DMS53 treated with DMSO at 0.1 percent for 48 hours (cell line): ENCODE measurements around the gene RBBP7.

Source experiments
- DNase-seq: peaks from one replicate; lab custom pipeline; 2025; ENCODE audit not compliant: unreplicated experiment; lab: John Stamatoyannopoulos, UW

The RBBP7 gene

DNA sequence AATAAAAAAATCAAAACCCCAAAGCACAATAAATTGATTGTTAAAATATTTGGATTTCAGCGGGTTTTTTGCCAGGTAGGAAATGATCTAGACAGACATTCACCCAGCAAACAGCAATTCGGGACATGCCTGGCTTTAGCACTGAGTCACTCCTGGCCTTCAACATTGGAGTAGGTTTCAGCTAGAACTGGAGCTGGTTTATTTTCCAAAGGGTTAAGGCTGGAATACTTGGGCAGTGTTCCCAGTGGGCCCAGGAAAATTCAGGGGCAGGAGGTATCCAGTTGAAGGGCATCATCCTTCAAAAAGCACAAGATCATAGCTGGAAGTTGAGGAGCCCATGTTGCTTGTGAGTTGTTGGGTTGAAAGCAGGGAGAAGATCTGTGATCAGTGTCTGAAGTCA lies 42.9 kb downstream of the RBBP7 start:
- no peak for DNase-seq

DNA sequence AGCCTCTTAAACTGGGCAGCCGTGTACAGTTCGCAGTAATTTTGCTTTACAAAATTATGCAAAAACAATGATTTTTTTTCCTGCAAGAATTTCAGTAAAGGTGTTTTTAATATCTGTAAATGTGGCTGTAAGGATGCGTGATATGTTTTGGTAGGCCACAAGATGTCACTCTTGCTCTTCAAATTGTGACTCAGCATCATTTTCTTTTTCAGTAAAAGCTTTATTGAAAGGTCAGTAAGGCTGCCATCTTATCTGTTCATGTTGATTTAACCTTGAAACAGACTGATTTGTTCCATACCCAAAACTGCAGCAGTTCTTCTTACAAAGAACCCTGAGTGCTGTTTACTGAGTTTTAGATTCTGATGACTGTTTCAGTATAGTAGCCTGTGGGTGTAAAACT lies 44.0 kb downstream of the RBBP7 start:
- peak; percentile 60 for DNase-seq

DNA sequence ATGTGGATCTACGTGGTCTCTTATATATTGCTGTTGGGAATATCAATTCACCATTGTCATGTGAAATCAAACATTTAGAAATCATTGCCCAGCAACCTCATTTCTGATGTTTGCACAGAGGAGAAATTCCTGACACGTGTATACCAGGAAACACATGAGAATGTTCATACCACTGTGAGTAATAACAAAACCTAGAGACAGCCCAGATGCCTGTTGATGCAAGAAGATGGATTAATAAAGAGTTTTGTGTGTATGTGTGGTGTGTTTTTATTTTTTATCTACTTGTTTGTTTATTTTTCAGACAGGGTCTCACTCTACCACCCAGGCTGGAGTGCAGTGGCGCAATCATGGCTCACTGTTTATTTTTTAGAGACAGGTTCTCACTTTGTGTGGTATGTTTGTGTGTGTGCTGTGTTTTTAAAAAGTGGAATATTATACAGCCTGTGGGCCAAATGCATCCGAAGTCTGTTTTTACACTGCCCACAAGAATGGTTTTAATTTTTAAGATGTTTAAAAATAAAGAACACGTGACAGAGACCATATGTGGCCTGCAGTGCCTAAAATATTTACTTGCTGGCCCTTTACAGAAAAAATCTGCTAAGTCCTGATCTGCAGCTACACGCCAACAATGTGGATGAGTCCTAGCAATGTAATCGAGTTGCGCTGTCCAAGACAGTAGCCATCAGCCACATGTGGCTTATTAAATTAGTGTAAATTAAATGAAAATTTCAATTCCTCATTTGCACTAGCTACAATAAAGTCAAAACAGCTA lies 44.7 kb downstream of the RBBP7 start:
- DNase-seq, result no peak

DNA sequence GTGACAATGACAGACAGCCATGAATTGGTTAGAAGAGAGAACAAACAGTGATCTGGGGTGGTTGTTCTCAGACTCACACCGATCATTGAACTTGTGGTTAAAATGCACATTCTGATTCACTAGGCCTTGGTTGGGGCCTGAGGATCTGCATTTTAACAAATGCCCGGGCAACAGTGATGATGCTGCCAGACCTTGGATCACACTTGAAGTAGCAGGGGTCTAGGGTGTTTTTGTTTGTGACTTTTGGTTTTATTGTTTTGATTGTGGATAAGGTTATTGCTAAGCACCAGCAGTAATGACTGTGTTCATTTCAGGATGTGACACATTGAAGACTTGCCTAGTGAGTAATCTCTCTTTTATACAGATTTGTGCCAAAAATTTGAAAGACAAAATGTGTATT lies 47.4 kb downstream of the RBBP7 start:
- no peak for DNase-seq

DNA sequence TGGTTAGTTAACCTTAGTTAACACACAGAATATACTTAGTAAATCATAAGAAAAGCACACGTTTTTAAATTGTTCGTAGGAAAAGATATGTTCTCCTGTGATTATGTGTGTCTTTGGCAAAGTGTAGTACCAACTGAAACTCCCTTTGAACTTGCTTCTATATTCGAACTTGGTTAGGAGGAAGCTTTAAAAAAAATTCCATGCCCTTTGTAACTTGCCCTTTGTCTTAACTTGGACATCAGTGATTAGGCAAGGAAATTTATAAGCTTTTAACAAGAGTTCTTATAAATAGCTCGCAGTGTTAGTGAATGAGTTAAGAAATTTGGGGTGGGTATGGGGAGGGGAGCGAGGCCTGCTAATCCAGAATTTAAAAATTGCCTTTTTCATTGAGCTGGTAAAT lies 50.5 kb downstream of the RBBP7 start:
- no peak for DNase-seq

DNA sequence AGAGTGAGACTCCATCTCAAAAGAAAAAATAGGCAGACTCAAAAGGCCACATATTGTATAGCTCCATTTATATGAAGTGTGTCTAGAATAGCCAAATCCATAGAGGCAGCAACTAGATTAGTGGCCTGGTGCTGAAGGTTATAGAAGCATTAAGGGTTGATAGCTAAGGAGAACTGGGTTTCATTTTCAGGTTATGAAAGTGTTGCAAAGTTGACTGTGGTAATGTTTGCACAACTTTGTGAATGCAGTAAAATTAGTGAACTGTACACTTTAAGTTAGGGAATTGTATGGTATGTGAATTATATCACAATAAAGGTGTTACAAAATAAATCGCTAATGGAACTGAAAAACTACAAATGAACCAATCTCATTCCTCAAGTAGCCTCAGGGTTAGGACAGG lies 55.6 kb downstream of the RBBP7 start:
- DNase-seq, result no peak

DNA sequence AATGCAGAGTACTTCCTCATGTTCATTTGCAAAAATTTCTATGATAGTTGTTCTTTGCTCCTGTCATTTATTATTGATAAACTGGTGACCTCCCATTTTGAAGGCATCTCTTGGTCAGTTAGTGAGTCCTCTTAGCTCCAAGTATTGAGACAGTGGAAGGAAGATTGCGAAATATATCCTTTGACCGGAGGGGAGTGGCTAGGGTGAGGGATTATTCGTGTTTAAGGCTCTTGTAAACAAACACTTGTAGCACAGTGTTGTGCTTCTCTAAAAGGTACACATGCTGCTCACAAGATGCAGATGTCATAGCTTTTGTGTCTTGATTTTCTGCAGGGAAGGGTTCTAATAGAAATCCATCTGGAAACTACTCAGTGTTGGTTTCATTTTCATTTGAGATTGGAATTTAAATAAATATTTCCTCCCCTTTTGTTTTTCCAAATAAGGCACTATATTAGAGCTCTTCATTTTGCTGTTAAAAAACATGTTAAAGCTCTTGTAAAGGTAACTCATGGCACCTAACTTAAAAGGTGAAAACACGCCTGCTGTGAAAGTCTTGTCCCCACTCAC lies 62.1 kb downstream of the RBBP7 start:
- DNase-seq, result no peak

DNA sequence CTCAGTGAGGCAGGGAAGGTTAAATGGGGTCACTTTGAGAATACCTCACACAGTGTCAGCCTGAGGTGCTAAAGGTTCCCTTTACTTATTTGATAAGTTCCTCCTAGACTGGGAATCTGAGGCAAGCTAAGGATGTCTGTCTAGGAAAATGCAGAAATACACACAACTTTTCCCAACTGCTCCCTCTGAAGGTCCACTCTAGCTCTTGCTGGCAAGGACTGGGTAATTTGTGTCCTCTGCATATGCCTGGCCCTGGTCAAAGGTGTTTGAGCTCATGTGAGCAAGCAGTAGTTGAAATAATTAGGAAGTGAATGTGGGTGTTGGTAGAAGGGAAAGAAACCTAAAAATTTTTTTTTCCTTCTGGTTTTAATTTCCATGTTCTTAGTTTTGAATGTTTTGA lies 62.6 kb downstream of the RBBP7 start:
- no peak for DNase-seq

DNA sequence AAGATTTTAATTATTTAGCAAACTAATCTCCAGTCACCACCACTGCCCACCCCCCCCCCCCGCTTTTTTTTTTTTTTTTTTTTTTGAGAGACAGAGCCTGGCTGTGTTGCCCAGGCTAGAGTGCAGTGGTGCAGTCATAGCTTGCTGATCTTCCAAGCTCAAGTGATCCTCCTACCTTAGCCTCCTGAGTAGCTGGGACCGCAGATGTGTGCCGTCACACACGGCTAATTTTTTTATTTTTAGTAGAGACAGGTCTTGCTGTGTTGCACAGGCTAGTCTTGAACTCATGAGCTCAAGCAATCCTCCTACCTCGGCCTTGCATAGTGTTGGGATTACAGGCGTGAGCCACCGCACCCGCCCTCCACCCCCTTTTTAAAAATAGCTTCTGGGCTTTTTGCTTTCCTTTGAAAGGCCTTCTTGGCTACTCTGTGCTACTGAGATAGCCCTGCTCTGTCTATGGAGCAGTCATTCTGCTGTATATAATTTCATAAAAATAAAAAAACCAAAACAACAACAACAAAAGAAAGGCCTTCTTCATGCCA lies 65.2 kb downstream of the RBBP7 start:
- DNase-seq, result no peak

DNA sequence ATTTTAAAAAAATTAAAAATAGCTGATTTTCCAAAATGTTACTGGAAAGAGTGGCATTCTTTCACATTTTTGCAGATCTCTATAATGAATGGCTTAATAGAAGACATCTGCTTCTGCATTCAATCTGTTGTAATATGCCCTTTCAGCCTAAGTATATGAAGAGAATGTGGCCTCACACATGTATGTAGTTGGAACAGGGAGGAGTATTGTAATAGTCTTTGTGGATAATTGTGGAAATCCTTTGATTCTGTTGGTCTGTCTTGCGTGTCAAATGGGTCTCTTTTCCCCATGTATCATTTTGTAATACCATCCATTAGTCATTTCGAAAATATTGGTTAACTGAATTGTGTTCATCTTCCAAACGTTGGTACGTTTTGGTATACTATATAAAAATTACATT lies 72.3 kb downstream of the RBBP7 start:
- DNase-seq, result no peak

DNA sequence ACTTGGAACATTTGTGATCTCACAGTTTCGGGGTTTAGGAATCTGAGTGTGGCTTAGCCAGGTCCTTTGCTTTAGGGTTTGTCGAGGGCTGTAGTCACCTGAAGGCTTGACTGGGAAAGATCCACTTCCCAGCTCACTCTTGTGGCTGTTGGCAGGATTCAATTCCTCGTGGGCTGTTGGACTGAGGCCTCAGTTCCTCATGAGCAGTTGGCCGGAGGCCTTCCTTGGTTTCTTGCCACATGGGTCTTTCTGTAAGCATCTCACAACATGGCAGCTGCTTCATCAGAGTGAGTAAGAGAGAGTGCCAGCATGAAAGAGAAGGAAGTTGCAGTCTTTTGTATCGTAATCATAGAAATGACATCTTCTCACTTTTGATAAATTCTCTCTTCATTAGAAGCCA lies 72.8 kb downstream of the RBBP7 start:
- no peak for DNase-seq

DNA sequence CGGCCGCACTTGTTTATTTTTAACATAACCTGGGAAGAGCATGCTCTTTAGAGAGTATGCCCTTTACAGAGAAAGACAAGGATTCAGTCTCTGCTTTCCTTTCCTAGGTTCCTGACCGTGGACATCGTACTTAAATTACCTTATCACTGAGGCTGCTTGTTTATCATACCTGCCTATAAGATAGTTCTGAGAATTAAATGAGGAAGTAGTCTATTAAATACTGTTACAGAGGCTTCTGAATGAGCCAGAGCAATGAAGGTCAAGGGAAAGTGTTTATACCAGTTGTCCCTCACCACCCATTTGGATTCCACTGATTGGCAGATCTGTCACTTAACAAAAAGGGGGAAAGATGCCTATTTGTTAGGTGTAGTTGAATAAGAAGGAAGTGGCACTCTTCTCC lies 73.9 kb downstream of the RBBP7 start:
- DNase-seq, result no peak
